HG03439 (cell line): ENCODE data around the gene POLR2C.

ENCODE experiments used
- ATAC-seq: cut with Tn5 transposase; IDR thresholded peaks from one replicate; pipeline ENCODE4 v1.9.1; 2021; ENCODE audit warnings: mild to moderate bottlenecking, moderate library complexity; ENCODE audit not compliant: unreplicated experiment

Gene POLR2C

DNA sequence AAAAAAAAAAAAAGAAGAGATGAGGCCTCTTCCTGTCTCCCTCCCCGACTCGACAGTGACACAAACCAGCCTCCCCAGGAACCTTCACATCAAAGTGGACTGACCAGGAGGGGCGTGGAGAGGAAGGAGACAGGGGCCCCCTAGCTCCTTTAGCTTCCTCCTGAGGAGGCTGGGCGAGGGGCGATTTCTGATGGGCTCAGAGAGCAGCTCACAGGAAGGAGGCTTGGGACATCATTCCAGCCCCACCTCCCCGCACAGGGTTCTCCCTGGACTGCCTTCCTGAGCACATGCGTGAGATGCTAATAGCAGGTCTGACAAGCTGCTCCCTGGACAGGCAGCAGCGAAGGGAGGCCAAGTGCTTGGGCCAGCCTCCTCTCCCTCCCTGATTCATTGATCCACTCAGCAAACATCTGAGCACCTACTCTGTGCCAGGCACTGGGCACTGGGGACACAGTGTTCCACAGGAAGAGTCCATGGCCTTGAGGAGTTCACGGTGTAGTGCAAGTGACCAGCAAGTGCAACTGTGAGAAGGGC is 38.2 kb downstream of the POLR2C start:
- ATAC-seq: no peak

DNA sequence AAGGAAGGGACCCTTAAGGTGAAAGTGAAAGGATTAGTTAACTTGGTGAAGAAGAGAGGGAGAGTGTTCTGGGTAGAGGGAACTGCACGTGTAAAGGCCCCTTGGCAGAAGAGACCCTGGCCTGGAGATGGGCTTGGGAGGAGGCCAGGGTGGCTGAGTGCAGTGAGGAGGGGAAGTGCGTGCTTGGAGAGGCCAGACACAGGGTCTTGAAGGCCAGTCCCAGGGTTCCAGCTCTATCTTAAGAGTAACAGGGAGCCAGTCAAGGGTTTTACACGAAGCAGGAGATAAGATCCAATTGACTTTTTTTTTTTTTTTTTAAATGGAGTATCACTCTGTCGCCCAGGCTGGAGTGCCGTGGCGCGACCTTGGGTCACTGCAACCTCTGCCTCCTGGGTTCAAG is 39.0 kb downstream of the POLR2C start:
- no peak for ATAC-seq

DNA sequence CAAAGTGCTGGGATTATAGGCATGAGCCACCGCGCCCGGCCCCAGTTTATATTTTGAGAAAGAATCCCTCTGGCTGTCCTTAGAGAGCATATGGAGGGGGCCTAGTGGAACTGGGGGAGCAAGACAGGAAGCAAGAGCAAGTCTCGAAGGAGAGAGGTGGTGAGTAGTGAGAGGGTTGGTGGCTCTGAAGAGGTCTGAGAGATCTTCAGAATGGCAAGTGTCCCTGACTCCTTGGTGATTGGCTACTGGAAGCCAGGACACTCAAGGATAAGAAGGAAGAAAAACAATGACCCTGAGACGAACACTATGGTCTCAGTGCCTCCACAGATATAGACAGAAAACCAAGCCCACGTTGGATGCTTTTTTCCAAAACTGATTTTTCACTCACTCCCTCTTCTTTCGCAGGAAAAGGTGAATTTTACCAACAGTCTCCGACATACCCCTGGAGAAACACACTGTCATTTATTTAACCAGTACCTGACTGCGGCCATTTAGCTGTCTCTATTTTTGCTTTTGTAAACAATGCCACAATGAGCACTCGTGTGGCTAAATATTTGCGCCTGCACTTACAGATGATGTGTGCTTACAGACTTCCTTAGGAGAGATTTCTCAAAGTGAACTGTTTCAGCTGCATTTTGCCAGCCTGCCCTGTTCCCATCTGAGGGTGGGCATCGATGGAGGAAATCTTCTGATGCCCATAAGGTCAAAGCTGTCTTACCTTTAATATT is 39.7 kb downstream of the POLR2C start:
- no peak for ATAC-seq

DNA sequence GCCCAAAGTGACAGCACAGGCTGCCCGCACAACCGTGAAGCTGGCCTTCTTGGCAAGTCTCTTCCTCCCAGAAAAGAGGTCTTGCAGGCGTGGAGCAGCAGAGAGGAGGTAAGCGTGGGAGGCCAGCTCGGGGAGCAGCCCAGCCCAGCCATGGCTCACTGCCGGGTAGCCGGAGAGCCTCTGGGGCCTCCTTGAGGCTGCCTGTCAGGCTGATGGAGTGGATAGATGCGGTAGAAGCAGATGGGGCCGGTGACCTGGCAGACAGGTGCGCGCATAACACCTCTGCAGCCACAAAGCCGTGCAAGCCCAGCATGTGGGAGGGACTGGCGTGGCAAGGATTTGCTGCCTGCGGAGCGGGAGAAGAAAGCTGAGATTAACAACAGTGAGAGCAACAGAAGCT is 40.9 kb downstream of the POLR2C start:
- no peak for ATAC-seq

DNA sequence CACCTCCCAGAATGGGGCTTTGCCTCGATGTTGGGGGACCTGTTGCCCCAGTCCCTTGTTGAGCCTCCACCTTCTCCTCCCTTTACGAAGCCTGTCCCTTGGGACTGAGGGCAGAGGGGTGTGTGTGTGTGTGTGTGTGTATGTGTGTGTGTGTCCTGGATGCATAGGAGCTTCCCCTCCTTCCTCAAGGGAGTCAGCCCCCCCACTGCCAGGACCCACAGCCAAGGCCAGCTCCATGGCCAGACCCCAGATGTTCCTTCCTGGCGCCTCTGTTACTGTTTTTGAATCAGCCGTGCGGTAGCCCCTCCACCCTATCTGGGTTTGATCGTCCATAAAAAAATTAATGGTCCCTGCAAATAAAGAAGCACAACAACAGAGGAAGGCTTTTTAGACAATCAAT is 41.5 kb downstream of the POLR2C start:
- no peak for ATAC-seq

GRCh38 chr16:57504491-57504890 is 42.0 kb downstream of the POLR2C start:
- ATAC-seq: no peak

GRCh38 chr16:57505169-57505568 is 42.7 kb downstream of the POLR2C start:
- ATAC-seq: no peak

- ATAC-seq: no peak
Observed at GRCh38 chr16:57507136-57508034, 44.9 kb downstream of the POLR2C start.

- no peak for ATAC-seq
Observed at GRCh38 chr16:57508035-57508425, 45.6 kb downstream of the POLR2C start.

DNA sequence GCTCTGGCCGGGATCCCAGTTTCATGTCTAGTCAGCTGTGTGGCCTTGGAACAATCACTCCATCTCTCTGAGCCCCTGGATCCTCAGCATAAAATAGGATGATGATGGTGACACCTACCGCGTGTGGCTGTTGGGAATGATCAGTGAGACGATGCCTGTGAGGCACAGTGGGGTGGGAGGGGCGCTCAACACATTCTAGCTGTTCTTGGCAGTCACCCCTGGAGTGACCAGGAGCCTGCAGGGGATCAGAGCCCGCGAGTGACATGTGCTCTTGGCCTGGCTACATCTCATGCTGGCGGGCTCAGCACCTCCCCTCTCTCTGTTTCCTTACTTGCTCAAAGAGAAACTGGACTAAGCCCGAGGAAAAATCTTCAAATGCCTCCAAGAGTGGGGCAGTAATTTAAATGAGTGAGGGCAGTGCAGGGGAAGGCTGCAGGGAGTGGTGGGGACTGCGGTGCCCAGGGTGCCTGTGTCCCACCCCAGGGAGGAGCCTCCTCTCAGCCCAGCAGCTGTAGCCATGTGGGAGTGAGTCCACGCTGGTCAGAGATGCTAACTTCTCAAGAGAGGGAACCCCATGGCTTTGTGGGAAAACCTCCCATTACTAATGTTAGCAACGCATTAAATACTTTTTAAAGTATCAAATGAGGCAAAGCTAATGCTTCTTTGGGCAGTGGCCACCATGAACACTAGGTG is 46.9 kb downstream of the POLR2C start:
- ATAC-seq: no peak

DNA sequence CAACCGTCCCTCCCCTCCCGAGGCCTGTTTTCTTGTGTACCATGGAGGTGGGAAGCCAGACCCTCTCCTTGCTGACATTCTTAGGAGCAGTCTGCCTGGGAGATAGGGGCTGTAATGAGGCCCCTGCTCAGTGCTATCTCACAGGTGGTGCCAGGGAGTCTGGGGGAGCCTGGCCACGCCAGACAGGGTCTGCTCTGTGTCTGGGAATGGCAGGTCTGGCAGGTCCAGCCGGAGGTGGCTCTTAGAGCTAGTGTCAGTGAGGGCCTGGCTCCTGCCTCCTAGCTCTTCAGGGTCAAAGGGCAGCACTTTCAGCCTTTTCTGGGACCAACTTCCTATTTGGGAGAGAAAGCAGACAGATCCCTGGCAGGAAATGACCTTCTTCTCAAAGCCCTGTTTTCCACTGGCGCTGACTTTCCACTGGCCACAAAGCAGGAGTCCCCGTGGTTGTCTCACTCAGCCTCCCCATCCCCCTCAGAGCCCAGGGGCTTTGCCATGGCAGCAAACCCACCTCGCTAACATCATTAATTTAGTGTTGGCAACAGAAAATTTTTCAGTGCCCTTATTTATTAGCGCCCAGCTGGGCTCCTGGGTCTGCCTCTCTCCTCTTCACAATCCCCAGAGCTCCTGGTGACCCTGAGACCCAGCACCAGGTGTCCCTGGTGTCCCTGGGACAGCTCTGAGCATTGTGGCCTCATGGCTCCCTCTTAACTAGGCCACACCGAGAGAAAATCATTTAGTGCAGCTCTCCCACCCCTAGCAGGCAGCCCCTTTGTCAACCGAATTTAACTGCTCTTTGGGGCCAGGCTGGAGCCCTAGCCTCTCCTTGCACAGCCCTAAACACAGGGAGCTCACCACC is 47.8 kb downstream of the POLR2C start:
- ATAC-seq: no peak

DNA sequence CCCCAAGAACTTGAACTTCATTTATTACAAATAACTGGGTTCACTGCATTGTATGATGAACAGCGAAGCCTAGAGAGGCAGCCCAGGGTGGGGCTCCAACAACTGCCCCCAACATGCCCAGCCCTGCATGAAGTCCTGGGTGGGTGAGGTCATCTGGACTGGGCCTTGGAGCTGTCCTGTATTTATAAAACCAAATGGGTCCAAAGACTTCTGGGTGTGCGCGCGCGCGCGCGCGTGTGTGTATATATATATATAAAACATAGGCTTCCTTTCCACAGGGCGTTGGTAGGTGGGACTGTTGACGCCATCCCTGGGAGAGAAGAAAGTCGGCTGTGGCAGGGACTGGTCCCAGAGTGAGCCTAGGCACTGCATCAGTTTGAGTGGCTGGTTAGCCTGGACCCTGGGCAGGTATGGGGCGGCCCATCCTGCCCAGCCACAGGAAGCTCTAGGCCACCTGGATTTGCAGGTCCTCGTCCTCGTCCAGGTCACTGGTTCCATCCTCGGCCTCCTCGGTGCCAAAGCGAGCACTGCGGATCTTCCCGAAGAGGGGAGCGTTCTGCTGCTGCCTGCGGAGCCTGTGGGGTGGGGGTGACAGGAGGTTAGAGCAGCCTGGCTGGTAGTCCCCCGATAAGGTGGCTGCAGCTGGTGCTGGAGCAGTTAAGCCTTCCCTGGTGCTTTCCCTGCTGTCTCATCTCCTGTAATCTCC is 50.0 kb downstream of the POLR2C start:
- no peak for ATAC-seq

DNA sequence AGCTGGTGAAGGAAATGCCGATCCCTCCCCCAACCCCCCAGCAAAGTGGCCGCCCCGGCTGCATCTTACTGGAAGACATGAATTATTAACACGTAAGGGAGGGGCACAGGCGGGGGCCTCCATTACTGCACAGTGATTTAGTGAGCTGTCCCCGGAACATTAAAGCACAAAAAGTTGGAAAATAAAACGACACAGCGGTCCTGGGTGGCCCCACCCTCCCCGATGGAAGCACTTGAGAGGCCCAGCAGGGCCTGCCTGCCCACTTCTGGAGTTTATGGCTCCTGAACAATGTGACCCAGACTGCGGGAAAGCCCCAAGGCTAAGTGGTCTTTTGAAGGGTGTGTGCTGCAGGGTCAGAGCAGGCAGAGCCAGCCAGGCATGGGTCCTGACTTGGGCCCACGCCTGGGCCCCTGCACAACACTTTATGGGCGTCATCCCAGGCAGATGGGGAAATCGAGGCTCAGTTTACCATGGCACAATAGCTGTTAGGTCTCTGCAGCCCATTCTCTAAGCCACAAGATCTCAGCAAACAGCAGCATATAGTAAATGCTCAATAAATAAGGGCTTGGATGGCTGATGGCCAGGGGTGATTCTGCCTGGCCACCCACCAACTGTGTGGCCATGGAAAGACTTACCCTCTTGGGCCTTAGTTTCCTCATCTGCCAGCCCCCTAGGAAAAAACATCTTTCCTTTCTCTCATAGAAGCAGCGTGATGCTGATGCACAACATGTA is 51.1 kb downstream of the POLR2C start:
- no peak for ATAC-seq

GRCh38 chr16:57514371-57514770 is 51.9 kb downstream of the POLR2C start:
- no peak for ATAC-seq

- ATAC-seq: no peak
Observed at GRCh38 chr16:57514791-57515600, 52.5 kb downstream of the POLR2C start.

GRCh38 chr16:57516176-57516725 is 53.8 kb downstream of the POLR2C start:
- ATAC-seq: no peak

GRCh38 chr16:57516773-57517172 is 54.3 kb downstream of the POLR2C start:
- ATAC-seq: no peak
